ENCODE data around the gene PPP1R12B. TPM values are rescaled to one million over a fixed set of nuclear protein-coding genes. Genes with fewer than 3 reads are reported as not detected.
"Not testable (repeated sequence)": the region's sequence is repeated elsewhere in the genome, so short reads cannot be mapped to it uniquely, and the experiment has no call there.

PPP1R12B gene
- total RNA-seq, 1 donor from 2014 or later = 7.2 TPM

DNA sequence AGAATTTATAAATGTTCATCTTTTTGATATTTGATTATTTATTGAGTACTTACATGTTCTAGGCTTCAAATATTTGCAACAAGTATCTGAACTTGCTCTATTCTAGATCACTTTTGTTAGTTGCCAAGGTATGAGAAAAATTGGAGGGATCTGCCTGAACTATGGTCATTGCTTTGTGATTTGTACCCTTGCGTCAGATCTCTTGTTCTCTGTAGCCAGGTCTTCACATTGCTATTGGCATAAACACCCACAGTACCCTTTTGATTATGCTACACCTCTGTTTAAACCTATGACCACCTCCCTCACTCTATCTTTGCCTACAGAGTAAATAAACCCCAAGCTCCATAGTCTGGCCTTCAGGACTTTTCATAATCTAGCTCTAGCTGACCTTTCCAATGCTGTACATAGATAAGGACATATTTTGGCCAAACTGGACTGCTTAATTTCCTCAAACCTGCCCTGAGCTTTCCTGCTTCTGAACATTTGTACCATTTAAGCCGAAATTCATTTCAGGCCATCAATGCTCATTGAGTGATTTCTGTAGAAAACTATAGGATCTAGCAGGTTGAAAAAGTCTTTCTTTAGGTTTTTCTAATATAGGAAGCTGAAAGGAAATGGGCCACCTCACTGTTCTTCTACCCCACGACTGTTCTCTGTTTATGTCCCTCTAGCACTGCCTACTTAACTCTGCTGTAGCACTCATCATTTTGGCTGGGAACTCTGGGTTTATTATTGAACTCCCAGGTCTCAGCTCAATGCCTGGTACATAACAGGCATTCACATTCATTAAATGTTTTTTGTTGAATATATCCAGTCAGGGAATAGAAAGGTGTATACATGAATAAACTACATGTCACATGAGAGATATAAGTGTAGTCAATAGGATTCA lies 84.9 kb downstream of the PPP1R12B start:
- no peak overlapping the region for H3K27ac Mint-ChIP-seq (ENCODE audit: unreplicated experiment)
- TF ChIP-seq, protein P1, sequence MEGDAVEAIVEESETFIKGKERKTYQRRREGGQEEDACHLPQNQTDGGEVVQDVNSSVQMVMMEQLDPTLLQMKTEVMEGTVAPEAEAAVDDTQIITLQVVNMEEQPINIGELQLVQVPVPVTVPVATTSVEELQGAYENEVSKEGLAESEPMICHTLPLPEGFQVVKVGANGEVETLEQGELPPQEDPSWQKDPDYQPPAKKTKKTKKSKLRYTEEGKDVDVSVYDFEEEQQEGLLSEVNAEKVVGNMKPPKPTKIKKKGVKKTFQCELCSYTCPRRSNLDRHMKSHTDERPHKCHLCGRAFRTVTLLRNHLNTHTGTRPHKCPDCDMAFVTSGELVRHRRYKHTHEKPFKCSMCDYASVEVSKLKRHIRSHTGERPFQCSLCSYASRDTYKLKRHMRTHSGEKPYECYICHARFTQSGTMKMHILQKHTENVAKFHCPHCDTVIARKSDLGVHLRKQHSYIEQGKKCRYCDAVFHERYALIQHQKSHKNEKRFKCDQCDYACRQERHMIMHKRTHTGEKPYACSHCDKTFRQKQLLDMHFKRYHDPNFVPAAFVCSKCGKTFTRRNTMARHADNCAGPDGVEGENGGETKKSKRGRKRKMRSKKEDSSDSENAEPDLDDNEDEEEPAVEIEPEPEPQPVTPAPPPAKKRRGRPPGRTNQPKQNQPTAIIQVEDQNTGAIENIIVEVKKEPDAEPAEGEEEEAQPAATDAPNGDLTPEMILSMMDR (IDR thresholded peaks at IDR 0.05; ENCODE audit: unreplicated experiment) = no peak
- H3K36me3 Mint-ChIP-seq (ENCODE audit: low read depth, unreplicated experiment) = peaks cover 3% of the 10 kb centered on the region
- no peak overlapping the region for H3K4me3 Mint-ChIP-seq (ENCODE audit: unreplicated experiment)
- no peak for DNase-seq (ENCODE audit: low spot score)
- H3K27me3 Mint-ChIP-seq (ENCODE audit: unreplicated experiment) = no peaks in the 10 kb centered on the region
- H3K4me1 Mint-ChIP-seq (ENCODE audit: unreplicated experiment) = no peaks in the 10 kb centered on the region
- no peaks in the 10 kb centered on the region for H3K9me3 Mint-ChIP-seq (ENCODE audit: unreplicated experiment)

DNA sequence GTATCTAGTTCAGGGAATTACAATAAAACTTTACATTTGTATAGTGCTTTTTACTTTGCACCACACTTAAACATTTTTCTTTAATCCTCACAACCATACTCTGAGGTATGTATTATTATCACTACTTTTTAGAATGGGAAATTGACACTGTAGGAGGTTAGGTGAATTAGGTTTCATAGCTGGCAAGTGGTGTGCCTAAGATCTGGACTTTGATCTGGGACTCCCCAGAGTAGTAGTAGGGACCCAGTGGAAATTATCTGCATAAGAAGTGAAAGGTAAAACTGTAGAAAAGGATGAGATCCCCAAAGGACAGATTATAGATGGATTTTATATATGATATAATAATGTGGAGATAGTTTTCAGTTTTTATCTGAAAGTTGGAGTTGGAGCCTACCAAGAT lies 85.6 kb downstream of the PPP1R12B start:
- Mint-ChIP-seq H3K27ac (ENCODE audit: unreplicated experiment) (no peak overlapping the region), H3K9me3 (ENCODE audit: unreplicated experiment) (no peaks in the 10 kb centered on the region), H3K4me1 (ENCODE audit: unreplicated experiment) (no peaks in the 10 kb centered on the region), H3K4me3 (ENCODE audit: unreplicated experiment) (no peak overlapping the region), H3K36me3 (ENCODE audit: low read depth, unreplicated experiment) (peaks cover 3% of the 10 kb centered on the region), H3K27me3 (ENCODE audit: unreplicated experiment) (no peaks in the 10 kb centered on the region)
- no peak for DNase-seq (ENCODE audit: low spot score)
- TF ChIP-seq, protein P1 (IDR thresholded peaks at IDR 0.05; ENCODE audit: unreplicated experiment) = no peak

DNA sequence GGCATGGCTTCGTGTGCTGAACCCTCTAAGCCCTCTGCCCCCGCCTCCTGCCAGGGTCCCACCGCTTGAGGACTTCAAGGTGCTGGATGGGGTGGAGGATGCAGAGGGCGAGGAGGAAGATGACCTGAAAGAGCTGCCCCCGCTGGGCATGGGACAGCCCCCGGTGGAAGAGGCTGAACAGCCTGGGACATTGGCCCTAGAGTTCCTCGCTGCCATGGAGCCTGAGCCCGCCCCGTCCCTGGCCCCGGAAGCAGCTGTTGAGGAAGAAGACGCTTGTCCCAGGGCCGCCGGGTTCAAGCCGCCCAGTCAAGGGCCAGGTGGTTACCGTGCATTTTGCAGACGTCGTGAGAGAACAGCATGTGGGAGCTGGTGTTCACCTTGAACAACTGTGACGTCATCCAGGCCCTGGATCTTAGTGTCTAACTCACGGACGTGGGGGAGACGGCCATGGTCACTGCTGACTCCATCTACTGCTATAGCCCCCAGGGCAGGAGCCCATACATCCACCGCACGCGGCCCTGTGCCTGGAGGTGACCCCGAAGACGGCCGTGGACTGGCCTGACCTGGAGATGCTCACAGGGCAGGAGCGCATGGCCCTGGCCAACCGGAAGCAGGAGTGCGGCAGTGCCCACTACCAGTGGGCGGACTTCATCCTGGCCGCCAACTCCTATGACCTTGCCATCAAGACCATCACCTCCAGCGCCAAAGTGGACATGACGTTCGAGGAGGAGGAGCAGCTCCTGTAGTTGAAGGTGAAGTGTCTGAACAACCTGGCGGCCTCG lies 90.1 kb downstream of the PPP1R12B start:
- no peak for DNase-seq (ENCODE audit: low spot score)
- Mint-ChIP-seq H3K9me3 (ENCODE audit: unreplicated experiment) (no peaks in the 10 kb centered on the region), H3K27ac (ENCODE audit: unreplicated experiment) (no peak overlapping the region), H3K4me1 (ENCODE audit: unreplicated experiment) (no peaks in the 10 kb centered on the region), H3K27me3 (ENCODE audit: unreplicated experiment) (no peaks in the 10 kb centered on the region), H3K4me3 (ENCODE audit: unreplicated experiment) (no peak overlapping the region), H3K36me3 (ENCODE audit: low read depth, unreplicated experiment) (peaks cover 3% of the 10 kb centered on the region)
- TF ChIP-seq, protein P1 (IDR thresholded peaks at IDR 0.05; ENCODE audit: unreplicated experiment) = no peak

DNA sequence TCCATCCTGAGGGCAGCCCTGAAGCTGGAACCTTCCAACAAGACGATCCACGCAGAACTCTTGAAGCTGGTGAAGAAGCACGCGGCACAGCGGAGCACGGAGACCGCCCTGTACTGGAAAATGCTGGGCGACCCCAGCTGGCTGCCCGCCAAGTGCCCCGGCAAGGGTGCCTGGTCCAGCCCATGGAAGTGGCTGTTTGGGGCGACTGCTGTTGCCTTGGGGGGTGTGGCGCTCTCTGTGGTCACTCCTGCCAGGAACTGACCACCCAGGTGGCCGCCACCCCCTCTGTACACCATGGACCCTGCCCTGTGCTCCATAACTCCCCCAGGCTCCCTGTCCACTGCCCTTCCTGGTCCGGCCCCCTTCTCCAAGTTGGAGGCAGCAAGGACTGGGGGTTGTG lies 90.8 kb downstream of the PPP1R12B start:
- Mint-ChIP-seq H3K27me3 (ENCODE audit: unreplicated experiment) (no peaks in the 10 kb centered on the region), H3K27ac (ENCODE audit: unreplicated experiment) (no peak overlapping the region), H3K36me3 (ENCODE audit: low read depth, unreplicated experiment) (peaks cover 3% of the 10 kb centered on the region), H3K4me3 (ENCODE audit: unreplicated experiment) (no peak overlapping the region), H3K9me3 (ENCODE audit: unreplicated experiment) (no peaks in the 10 kb centered on the region), H3K4me1 (ENCODE audit: unreplicated experiment) (no peaks in the 10 kb centered on the region)
- no peak for DNase-seq (ENCODE audit: low spot score)
- TF ChIP-seq, protein P1 (IDR thresholded peaks at IDR 0.05; ENCODE audit: unreplicated experiment) = no peak

DNA sequence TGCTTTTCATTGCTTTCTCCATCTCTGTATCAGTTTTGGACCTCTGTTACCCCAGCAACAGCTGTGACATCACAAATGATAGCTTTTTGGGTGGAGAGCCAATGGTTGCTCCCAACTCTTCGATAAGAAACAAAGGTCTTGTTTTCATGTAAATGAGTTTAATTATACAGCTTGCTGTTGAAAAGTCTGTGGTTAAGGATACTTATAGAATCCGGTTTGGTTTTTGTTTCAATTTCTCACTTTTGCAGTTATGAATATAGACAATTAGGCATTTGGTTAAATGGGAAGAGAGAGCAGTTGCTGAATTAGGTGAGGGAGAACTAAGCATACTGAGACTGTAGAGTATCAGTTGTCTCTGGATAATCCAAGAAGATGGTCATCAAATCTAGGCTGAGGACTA lies 99.6 kb downstream of the PPP1R12B start:
- H3K9me3 Mint-ChIP-seq (ENCODE audit: unreplicated experiment); DNase-seq (ENCODE audit: low spot score); H3K36me3 Mint-ChIP-seq (ENCODE audit: low read depth, unreplicated experiment); H3K27ac Mint-ChIP-seq (ENCODE audit: unreplicated experiment); H3K4me1 Mint-ChIP-seq (ENCODE audit: unreplicated experiment); H3K27me3 Mint-ChIP-seq (ENCODE audit: unreplicated experiment); H3K4me3 Mint-ChIP-seq (ENCODE audit: unreplicated experiment): not testable (repeated sequence)

DNA sequence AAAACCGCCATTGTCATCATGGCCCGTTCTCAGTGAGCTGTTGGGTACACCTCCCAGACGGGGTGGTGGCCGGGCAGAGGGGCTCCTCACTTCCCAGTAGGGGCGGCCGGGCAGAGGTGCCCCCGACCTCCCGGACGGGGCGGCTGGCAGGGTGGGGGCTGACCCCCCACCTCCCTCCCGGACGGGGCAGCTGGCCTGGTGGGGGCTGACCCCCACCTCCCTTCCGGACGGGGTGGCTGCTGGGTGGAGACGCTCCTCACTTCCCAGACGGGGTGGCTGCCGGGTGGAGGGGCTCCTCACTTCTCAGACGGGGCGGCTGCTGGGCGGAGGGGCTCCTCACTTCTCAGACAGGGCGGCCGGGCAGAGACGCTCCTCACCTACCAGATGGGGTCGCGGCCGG lies 103.1 kb downstream of the PPP1R12B start:
- not testable (repeated sequence) for H3K27ac Mint-ChIP-seq (ENCODE audit: unreplicated experiment); H3K27me3 Mint-ChIP-seq (ENCODE audit: unreplicated experiment); H3K4me1 Mint-ChIP-seq (ENCODE audit: unreplicated experiment); DNase-seq (ENCODE audit: low spot score); H3K36me3 Mint-ChIP-seq (ENCODE audit: low read depth, unreplicated experiment); H3K9me3 Mint-ChIP-seq (ENCODE audit: unreplicated experiment); H3K4me3 Mint-ChIP-seq (ENCODE audit: unreplicated experiment)
